NAMALWA (cell line): Measurements from ENCODE around the gene LRRC66.

Experiments used
- DNase-seq: peaks from one replicate; pipeline ENCODE4 v3.0.0-alpha.2; 2015; ENCODE audit warnings: low spot score

Gene LRRC66

DNA sequence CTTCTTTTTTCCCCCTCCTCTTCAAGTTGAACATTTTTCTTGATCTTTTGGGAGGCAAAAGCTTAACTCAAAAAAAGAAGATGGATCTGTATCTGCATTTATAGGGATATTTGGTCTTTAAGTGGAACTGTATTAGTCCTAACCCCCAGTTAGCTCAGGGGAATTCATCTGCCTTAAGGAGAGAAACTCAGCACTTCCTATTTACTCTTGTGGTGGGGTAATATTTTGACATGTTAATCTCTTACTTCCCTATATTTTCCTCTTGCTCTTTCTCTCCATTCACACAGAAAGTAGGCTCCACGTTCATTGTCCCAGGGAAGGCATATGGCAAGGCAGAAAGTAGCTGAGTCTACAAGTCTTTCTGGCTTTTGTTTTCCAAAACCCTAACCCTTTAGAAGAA is 5.3 kb downstream of the LRRC66 start:
- DNase-seq = no peak

GRCh38 chr4:52012651-52013050 is 7.5 kb downstream of the LRRC66 start:
- DNase-seq = no peak

DNA sequence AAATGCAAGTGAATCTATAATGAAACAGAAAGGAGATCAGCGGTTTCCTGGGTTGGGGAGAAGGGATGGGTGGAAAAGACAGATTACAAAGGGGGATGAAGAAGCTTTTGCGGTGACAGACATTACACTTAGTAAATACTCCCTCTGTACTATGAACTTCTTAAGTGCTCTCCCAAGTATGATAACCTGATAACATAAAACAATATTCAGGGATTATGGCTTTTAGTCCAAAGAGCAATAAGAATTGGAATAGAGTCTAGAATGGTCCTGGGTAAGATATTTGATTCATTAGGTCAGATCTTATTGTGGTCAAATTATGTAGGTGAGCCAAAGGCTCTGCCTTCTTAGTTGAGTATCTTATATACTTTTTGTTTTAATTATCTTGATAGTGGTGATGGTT is 9.2 kb downstream of the LRRC66 start:
- no peak for DNase-seq

DNA sequence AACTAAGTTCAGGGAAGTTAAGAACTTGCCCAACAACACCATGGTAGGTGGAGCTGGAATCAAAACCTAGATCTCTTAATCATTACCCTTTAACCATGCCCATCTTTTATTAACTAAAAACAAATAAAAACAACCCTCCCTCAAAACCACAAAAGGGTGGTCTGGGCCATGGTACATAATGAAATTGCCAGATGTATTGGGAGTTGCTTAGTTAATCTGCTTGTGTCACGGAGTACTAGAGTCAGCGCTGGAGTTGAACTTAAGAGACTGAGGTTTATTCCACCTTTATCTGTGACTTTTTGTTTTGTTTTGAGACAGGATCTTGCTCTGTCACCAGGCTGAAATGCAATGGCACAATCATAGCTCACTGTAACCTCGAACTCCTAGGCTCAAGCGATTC is 13.3 kb downstream of the LRRC66 start:
- DNase-seq = no peak

DNA sequence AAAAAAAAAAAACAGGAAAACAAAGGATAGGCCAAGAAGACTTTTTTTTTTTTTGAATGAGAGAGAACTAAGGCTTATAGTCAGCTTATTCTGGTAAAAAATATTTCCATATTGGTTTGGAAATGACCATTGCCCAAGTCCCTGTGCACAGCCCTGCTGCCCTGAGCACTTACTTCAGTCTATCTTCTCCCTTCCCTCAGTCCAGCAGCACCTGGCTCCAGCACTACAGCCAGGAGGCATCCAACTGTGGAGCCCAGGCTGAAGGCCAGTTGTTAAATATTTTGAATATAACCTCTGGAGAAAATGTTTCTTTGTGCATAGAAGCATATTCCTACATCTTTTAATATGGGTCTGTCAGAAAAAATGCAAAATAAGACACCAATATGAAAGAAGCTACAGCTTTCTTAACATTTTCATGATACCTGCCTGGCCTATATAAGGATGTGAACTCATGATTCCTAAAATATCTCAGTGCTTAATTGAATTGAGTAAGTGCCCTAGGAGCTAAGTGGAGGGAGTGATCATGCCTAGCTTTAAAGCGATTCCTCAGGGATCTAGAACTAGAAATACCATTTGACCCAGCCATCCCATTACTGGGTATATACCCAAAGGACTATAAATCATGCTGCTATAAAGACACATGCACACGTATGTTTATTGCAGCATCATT is 14.4 kb downstream of the LRRC66 start:
- no peak for DNase-seq

- DNase-seq = no peak
Measured at GRCh38 chr4:52004414-52004813, 15.7 kb downstream of the LRRC66 start.

DNA sequence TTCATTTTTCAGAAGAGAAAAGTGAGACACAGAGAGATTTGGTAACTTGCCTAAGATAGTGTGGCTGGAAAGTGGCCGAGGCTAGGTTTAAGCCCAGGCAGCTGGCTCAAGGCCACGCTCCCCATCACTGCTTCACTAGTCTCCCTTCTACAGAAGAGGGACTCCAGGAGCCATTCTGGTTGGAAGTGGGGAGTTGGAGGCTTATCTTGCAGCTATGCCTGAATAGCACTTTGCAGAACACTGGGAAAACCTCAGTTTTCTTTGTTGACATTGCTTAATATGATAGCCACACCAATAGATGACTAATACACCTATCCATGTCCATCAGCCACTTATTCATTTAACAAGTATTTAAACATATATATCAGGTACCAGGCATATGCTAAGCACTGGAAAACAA is 18.5 kb downstream of the LRRC66 start:
- no peak for DNase-seq

- no peak for DNase-seq
Measured at GRCh38 chr4:51999250-51999649, 20.9 kb downstream of the LRRC66 start.

- DNase-seq = no peak
Measured at GRCh38 chr4:51998837-51999236, 21.3 kb downstream of the LRRC66 start.

DNA sequence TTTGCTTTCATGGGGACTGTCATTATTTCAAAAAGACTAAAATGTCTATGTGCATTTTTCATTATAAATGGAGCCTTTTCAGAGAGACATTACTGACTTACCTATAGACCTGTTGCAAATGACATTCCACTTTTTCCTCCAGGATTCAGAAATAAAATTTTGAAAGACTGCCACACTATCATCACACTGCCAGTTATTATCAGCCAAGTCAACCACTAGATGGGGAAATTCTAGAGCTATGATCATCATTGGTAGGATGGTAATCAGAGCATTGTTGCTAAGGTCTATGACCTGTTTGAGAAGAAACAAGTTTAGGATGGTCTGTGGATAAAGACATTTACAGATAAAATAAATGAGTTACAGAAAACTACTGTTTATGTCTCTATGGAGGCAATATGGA is 22.5 kb downstream of the LRRC66 start:
- no peak for DNase-seq

DNA sequence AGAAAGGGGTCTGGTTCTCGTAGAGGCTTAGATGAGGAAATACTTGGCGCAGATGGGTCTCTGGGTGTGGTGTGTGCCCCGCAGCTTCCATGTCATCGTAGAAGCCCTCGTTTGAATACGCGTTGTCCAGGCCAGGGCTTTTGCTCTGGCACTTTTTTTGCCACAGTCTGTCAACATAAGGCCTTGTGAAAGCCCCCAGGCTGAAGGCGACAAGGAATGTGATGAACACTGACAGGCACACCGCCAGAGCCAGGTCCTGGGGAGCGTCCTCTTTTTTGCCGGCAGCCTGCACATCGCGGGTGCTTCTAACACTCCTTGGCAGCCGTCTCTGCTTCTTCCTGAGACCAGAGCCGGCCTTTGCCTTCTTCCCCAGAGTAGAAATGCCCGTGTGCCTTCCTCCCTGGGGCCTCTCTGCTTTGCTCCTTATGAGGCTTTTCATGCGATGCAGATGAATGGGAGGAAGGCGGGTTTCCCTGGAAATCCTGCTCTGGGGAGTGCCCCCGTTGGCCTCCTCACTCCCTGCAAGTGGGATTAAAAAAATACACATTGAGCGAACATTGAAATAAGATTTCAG is 24.4 kb downstream of the LRRC66 start:
- no peak for DNase-seq

GRCh38 chr4:51965862-51966261 is 54.3 kb downstream of the LRRC66 start:
- DNase-seq = no peak

- no peak for DNase-seq
Measured at GRCh38 chr4:51963841-51964517, 56.2 kb downstream of the LRRC66 start.

- DNase-seq = no peak
Measured at GRCh38 chr4:51960486-51960885, 59.7 kb downstream of the LRRC66 start.

- no peak for DNase-seq
Measured at GRCh38 chr4:51958199-51958968, 61.8 kb downstream of the LRRC66 start.
